IPS DF 19.7 (cell line): ENCODE measurements around the gene CACHD1.

Experiments used
- DNase-seq: peaks from one replicate; pipeline ENCODE4 v3.0.0-alpha.2; 2013; ENCODE audit warnings: low read depth, low spot score

CACHD1 gene

DNA sequence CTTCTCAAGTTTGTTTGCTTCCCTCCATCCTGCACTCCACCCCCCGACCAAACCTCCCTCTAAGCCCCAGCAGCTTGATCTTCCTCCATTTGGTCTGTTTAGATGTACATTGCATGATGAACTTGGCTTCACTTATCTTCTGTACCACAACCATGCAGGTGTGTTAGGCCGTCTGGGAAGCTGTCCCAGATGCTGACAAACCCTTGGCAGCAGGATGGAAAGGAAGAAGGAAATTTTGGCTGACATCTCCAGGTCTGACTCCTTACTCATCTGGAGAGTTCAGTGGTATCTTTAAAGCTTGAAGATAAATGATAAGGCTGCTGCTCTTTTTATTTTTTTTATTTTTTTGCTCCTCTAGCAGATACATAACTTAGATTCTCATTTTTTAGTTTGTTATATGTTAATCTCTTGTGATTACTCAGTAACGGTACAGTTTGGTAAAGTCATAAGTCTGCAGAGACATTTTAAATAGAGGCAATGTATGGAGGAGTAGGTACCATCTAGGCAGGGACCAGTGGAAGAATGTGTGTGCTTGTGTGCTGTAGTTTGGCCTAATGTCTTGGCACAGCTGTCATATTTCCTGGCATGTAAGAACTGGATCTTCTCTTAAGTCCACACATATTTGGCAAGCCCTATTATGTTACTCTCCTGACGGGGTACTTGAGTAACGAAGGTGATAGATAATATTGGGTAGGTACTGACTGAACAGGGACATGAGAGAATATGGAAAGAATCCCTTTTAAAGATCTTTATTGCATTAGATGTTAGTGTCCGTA is 79.7 kb downstream of the CACHD1 start:
- no peak for DNase-seq

DNA sequence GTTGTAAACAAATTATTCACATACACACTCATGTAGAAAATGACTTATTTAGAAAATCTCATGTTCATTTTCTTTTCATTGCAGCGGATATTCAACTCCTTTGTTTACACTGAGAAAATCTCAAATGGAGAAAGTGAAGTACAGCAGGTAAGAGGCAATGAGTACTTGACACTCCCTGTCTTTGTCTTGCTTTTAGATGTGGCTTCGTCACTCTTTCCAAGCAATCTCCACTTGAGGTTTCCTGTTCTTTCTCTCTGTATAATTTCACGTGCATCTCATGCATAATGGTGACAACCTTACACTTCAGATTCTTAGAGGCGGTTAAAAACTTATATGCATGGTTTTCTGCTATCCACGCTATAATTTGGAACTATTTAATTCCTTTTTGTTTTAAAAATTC is 80.6 kb downstream of the CACHD1 start:
- DNase-seq = no peak

DNA sequence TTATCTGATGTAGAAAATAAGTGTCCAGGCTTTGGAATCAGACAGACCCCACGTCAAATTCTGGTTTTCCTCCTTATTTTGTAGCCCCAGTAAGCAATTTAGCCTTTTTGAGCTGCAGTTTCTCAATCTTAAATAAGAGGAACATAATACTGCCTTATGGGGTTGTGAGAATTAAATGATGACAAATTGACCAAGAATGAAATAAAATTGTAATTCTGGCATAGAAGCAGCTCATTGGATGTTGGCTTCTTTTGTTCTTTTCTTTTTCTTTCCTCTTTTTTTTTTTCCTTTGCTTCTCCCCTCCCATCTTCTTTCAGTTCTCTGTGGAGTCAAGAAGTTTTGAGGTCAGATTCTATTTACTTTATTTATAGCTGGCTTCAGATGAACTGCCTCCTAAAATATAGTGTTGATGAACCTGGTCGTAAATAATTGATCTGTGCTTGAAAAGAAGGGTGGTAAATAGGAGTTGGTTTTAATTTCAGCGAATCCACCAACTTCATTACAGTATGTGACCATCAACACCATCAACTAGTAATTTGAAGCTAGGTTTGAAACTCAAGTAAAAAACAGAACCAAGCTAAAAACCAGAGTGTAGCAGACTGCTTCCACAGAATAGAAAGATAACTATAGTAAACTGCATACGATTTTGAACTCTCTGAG is 81.1 kb downstream of the CACHD1 start:
- no peak for DNase-seq

DNA sequence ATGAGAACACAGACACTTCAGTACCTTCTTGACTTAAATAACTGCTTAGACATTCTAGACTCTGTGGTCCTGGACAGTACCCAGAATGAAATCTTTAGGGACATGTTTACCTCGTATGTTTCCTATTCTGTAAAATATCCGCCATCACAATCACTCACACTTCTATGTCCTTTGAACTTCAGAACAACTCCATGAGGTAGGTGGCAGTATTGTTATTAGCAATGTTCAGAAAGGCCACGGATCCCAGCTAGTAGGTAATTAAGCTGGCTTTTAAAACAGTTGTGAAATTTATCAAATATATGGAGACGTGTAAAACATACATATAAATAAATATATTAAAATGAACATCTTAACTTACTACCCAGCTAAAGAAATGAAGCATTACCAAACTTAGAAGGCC is 83.4 kb downstream of the CACHD1 start:
- DNase-seq = no peak

DNA sequence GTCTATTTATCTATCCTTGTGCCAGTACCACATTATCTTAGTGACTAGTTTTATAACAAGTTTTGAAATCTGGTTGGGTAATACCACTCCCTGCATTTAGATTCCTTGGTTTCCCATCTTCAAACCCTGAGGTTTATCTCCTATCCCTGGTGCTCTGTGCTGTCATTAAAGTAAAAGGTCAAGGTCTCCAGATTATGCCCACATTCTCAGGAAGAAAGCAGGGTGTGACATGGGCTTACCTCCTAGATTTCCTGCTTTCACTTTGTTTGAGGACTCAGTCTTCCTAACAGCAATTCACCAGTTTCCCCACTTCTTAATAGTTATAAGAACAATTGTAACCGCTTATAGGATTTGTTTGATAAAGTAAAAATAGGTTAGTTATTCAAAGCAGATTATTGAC is 86.0 kb downstream of the CACHD1 start:
- DNase-seq = no peak

GRCh38 chr1:64561993-64562392 is 92.1 kb downstream of the CACHD1 start:
- no peak for DNase-seq

- no peak for DNase-seq
Measured at GRCh38 chr1:64563958-64564565, 94.1 kb downstream of the CACHD1 start.

DNA sequence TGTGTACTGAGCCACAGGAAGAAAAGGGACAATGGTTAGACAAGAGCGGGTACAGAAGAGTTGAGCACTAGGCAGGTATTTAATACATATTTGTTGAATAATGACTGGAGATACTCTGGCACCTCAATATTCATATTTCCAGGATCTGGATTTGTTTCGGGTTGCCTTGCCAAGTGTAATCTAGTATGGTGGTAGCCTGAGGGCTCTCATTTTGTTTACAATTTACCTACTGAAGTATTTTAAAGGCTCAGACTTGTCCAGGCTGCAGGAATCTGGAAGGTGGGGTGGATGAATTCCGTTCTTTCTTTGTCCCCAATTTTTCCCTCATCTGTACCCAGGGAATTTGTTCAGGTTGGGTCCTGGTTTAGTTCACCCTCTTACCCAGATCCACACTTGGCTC is 95.0 kb downstream of the CACHD1 start:
- DNase-seq = no peak

DNA sequence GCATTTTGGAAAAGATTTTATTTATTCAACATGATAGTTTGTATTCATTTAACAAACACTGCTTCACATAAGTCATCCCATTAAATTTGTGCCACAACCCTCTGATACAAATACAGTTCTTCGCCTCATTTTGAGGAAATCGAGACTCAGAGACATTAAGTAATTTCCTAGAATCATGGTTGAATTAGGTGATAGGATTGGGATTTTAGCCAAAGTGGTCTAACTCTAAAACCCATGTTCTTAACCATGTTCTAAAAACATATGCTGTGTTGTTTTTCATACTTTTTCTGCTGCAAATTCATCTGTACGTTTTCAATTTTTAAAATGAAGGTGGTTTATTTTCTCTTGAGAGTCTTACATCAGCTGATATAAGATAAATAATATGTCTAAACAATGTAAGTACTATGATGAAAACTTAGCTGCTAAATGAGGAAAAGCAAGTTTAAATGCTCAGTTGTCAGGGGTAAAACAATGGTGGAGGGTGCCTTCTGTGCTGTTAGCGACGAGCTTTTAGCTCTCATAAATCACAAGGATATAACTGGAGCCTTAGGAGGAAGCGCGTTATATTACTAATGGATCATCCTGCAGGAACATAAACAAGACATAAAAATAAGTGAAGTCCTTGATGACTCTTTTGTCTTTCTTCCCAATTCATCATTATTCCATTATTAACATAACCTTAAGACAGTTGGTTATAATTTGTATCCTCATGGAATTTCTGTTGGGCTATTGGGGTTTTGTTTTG is 97.7 kb downstream of the CACHD1 start:
- DNase-seq = no peak

GRCh38 chr1:64568171-64568450 is 98.2 kb downstream of the CACHD1 start:
- DNase-seq = no peak

DNA sequence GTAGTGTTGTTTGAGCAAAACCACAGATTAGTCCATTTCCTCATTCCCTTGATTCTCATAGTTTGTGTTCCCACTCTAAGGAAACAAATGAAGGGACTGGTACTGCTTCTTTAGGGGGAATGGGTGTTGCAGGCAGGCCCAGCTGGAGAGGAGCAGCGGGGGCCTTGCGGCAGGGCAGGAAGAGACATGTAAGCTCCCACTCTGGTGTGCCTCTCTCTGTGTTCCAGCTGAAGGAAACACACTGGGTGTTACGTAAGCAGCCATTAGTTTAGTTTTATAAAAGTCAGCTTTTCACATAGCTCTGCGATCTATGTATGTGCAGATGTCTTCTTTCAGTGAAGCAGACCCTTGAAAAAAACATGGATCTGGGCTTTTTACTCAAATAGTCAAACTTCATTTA is 99.5 kb downstream of the CACHD1 start:
- no peak for DNase-seq

DNA sequence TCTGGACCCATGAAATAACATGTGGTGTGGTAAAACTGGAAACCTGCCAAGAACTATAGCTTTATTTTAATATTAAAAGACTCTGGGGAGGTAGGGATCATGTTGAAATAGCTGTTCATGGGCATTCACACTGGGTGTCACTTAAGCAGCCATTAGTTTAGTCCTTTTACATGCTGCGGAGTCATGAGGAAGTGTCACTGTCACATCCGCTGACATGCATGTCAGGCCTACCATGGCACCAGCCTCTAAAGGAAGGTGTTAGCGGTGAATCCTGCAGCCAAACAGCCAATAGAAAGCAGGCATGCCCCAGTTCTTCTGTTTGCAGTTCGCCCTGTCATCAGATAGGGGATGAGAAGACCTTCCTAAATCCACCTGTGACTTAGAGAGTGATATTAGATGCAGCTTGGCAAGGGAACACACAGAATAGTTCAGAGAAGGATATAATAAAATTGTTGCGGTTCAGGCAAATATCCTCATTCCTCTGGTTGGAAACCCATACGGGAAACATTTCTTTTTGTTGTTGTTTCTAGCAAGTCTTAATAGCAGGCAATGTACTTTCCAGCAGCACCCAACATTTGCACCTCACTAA is 100.4 kb downstream of the CACHD1 start:
- no peak for DNase-seq

DNA sequence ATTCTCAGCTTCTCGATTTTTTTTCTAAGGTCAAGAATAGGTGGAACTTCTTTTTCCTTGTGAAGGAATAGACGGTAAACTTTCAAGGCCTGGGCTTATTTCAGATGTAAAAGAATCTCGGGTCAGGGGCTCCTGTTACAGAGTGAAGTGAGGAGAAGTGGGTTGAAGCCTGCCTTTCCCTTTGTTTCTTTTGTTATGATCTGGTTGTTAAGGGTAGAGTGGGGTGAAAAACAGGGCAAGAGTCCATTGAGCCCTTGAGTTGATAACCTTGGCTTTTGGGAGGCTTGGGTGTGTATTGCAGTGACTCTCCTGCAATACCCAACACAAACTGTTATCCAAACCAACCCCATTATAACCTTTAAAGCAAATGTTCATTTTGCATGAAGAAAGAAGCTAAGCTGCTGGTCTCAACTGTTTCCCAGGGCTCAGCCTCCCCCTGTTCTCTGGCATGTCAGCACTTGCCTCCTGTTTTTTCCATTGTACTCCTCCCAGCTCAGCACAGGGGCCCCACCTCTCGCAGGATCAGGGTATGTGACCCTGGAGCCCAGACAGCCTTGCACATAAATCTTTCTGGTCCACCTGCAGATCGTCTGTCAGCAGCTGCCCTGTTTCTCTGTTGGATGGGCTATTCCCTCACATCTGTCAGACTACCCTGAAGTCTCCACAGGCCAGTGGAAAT is 102.4 kb downstream of the CACHD1 start:
- DNase-seq = peak; percentile 33

- DNase-seq = no peak
Measured at GRCh38 chr1:64574301-64574700, 104.4 kb downstream of the CACHD1 start.

- DNase-seq = no peak
Measured at GRCh38 chr1:64575881-64576676, 106.2 kb downstream of the CACHD1 start.

GRCh38 chr1:64578270-64578973 is 108.5 kb downstream of the CACHD1 start:
- DNase-seq = no peak

DNA sequence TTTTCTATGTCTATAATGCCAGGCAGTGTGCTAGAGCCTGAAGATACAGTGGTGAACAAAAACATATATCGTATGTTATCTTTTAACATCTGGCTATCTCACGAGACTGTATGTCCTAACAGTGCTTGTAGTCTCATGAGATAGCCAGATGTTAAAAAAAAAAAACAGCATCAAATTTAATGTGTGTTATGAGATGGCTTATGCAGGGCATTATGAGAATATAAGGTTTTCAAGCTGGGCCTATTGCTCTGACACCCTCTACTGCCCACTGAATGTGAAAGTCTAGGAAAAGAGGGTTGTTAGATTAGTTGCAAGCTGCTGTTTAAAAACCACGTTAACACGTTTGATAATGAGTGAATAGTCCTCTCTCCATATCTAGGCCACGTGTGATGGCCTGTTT is 109.8 kb downstream of the CACHD1 start:
- no peak for DNase-seq

GRCh38 chr1:64581135-64581842 is 111.4 kb downstream of the CACHD1 start:
- no peak for DNase-seq

DNA sequence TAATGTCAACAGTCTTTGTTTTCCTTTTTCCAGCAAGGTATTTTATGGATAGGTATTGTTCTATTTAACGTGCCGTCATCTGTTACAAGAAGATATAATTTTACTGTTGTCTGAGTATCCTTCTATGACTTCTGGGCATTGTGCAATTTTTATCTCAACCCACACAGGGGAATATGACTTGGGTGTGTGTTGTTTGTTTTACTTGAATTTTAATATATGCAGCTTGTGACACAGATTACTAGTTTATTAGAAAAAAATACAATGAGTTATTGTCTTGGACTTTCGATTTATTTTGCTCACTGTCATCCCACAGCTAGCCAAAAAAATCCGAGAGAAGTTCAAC is 111.9 kb downstream of the CACHD1 start:
- no peak for DNase-seq

DNA sequence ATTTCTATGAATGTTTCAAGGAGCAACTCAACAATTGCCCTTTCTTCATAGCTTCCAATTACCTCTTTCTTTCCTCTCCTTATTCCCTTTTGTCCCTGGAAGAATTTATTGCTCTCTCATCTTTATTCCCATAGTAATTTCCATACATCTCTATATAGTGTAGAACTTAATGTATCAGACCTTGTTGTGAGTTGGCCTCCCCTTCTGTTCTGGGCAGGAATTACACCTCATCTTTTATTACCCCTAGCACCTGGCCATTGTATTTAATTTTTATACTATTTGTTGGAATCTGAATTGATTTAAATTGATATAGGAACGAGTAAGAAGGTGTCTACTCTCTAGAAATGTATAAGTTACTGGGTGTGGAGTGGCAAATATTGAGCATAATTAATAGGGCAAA is 114.5 kb downstream of the CACHD1 start:
- no peak for DNase-seq
